GM18867 (cell line): ENCODE results near the gene NUCKS1.
A peak's percentile ranks its signal among the peaks of the same experiment; 100 is the strongest.

Experiments
- ATAC-seq: cut with Tn5 transposase; IDR thresholded peaks from one replicate; pipeline ENCODE4 v1.9.1; 2021; ENCODE audit warnings: mild to moderate bottlenecking, moderate library complexity; ENCODE audit not compliant: unreplicated experiment

The NUCKS1 gene

GRCh38 chr1:205772607-205773032 lies 22.6 kb upstream of the NUCKS1 start:
- no peak for ATAC-seq

DNA sequence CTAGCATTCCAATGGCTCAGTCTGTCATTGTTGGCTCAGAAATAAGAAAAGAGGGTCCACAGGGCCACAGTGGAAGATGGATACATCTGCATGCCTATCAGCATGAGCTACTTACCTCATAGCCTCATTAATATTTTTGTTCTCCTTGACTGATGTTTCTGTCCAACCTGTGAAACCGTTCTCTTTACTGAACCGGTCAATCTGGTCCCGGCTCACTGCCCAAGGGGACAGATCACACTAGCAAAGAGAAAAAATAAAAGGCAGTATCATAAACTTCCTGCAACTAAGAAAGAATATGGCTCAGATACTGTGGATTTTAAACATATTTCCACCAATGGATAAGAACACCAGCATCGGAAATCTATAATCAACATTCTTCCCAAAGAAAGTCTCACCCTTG lies 20.6 kb upstream of the NUCKS1 start:
- ATAC-seq: no peak

- ATAC-seq: no peak
Observed at GRCh38 chr1:205769641-205770365, 19.8 kb upstream of the NUCKS1 start.

- no peak for ATAC-seq
Observed at GRCh38 chr1:205767248-205767647, 17.3 kb upstream of the NUCKS1 start.

DNA sequence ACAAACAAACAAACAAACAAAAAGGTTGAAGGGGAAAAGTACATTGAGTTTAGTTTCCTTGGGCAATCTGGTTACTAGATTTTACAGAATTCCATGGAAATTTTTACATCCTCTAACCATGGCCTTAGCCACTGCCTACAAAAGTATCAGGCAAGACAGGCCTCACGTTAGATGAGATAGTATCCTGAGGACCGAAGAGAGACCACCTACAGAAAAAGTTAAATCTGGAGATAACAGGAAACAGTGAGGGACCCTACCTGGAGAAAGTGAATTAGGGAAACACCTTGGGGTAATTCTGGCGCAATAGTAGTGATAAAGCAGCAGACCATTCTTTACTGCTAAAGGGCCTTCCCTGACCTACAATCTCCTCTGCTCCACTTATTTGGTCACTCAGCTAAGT lies 16.6 kb upstream of the NUCKS1 start:
- no peak for ATAC-seq

- no peak for ATAC-seq
Observed at GRCh38 chr1:205766038-205766437, 16.1 kb upstream of the NUCKS1 start.

DNA sequence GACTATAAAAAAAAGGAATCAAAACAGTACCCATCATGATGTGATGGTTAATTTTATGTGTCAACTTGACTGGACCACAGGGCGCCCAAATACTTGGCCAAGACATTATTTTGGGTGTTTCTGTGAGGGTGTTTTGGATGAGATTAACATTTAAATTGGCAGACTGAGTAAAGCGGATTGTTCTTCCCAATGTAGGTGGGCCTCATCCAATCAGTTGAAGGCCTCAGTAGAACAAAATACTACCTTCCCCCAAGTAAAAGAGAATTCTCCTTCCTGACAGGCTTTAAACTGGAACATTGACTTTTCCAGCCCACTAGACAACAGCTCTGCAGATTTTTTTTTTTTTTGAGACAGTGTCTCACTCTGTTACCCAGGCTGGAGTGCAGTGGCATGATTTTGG lies 14.6 kb upstream of the NUCKS1 start:
- no peak for ATAC-seq

DNA sequence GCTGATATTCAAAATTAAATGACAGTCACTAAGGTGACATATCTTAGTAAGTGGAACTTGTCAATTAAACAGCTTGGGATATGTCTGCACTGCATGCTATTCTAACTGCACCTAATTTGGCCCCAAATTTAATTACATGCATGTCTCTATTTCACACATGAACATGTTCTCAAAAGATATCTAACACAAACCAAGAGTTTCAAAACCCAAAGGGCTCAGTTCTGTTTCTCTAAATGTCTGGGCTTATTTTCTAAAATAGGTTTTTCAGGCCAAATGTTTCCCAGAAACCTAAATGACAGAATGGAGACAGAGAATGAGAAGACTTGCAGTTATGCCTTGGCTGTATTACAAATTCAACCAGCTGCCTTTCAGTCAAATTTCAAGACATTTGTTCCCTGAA lies 14.0 kb upstream of the NUCKS1 start:
- ATAC-seq: no peak

DNA sequence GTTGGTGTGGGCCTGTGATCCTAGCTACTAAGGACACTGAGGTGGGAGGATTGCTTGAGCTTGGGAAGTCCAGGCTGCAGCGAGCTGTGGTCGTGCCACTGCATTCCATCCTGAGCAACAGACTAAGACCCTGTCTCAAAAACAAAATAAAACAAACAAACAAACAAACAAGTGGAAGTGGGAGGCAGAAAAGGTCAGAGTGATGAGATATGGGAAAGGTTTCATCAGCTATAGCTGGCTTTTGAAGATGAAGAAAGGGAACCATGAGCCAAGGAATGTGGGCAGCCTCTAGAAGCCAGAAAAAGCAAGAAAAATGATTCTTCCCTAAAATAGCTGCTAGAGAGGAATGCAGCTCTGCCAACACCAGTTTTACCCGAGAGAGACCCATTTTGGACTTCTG lies 10.6 kb upstream of the NUCKS1 start:
- no peak for ATAC-seq

DNA sequence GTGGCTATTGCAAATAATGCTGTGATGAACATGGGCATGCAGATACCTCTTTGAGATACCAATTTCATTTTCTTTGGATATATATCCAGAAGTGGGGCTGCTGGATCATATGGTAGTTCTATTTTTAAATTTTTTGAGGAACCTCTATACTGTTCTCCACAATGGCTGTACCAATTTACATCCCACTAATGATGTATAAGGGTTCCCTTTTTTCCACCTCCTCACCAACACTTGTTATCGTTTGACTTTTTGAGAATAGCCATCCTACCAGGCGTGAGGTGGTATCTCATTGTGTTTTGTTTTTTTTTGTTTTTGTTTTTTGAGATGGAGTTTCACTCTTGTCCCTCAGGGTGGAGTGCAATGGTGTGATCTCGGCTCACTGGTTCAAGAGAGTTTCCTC lies 6.6 kb upstream of the NUCKS1 start:
- ATAC-seq: no peak

- no peak for ATAC-seq
Observed at GRCh38 chr1:205754857-205755256, 4.9 kb upstream of the NUCKS1 start.

GRCh38 chr1:205751036-205751651 lies 1.2 kb upstream of the NUCKS1 start:
- ATAC-seq: no peak

DNA sequence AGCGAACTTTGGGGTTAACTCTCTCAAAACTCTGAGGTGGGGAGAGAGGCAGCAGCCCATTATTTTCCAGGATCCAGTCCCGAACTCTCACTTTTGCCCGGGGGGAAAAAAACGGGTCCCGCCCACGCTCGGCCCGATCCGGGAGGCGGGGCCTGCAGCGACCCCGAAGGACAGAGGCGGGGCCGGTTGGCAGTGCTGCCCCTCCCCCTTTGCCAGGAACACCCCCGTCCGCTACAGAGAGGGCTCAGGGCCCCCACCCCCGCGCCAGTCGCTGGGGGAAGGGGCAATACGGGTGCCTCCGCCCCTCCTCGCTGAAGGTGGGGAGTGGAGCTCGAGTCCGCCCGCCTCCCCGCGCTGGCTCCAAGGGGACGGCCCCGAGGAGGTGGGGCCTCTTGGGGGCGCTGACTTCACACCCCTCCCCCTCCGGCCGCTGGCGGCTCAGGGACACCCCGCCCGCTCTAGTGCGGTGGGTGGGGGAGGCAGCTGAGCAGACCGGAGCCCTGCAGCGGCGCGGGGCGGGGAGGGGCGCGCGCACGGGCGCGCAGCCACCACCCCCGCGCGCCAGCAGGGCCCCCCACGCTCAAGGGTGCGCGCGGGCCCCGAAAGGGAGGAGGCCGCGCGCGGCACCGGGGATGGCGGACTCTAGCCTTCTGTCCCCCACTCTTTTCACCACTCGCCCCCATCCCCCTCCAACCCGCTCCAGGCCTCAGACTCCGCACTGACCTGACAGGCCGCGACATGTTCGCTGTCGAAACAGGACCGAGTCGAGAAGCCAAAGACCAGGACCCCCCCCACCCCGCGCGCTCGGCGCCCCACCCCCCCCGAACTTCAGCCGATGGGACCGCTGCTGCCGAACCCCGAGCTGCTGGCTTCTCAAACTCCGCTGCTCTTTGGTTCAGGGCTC lies 496 bp downstream of the NUCKS1 start:
- ATAC-seq: peak; percentile 71

- peak; percentile 21 for ATAC-seq
Observed at GRCh38 chr1:205748403-205749233, 1.4 kb downstream of the NUCKS1 start.

DNA sequence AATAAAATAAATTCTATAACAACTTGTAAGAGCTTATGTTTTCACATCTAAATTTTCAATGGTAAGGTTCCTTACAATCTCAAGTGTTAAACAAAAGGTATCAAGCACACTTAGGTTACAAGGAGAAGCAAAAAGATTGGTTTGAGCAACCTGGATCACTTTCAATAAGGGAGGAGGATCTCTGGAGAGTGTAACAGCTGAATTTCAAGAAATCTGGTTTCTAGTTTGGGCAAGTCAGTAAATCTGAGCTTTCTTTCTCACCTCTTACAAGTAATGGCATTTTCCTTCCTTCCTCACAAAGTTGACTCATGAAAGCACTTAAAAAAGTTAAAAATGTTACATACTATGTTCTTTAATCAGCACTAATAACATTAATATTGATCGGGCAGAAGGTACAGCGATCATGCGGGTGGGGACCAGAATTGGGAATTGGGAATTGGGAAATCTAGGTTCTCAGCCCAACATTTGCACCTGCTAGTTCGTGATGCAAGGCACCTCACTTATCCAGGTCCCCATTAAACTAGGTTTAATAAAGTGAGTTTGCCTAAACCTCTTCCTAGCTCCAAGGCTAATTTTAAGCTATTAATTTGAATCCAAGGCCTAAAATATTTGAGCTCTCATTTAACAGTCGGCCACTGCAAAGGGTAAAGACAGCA lies 3.1 kb downstream of the NUCKS1 start:
- ATAC-seq: no peak

DNA sequence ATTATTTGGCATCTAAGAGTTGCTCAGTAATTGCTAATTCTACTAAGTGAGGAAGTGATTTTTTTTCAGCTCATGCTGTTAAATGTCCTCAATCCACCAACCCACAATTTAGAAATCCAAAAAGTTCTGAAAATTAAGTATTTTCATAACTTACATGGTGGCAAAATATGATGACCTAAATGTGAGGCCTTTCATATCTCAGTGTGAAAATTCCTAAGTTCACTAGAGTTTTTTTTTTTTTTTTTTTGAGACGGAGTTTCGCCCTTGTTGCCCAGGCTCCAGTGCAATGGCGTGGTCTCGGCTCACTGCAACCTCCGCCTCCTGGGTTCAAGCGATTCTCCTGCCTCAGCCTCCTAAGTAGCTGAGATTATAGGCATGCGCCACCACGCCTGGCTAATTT lies 5.6 kb downstream of the NUCKS1 start:
- ATAC-seq: no peak

GRCh38 chr1:205743977-205744376 lies 6.0 kb downstream of the NUCKS1 start:
- ATAC-seq: no peak

DNA sequence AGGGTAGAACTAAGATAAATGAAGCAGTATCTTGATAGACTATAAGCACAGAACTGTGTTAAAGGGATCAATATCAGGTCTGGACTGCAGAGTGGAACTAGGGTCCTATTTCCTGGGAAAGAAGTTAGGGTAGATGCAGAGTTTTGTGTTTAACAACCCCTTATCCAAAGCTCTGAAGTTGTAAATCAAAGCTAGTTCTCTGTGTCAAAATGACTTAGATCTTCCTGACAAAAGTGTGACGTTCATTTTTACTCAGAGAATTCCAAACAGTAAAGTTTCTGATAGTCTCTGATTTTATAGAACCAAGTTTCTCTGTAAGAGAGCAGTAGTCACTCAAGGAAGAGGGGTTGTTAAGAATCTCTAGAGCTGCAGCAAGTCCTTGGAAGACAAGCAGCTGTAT lies 8.3 kb downstream of the NUCKS1 start:
- no peak for ATAC-seq

DNA sequence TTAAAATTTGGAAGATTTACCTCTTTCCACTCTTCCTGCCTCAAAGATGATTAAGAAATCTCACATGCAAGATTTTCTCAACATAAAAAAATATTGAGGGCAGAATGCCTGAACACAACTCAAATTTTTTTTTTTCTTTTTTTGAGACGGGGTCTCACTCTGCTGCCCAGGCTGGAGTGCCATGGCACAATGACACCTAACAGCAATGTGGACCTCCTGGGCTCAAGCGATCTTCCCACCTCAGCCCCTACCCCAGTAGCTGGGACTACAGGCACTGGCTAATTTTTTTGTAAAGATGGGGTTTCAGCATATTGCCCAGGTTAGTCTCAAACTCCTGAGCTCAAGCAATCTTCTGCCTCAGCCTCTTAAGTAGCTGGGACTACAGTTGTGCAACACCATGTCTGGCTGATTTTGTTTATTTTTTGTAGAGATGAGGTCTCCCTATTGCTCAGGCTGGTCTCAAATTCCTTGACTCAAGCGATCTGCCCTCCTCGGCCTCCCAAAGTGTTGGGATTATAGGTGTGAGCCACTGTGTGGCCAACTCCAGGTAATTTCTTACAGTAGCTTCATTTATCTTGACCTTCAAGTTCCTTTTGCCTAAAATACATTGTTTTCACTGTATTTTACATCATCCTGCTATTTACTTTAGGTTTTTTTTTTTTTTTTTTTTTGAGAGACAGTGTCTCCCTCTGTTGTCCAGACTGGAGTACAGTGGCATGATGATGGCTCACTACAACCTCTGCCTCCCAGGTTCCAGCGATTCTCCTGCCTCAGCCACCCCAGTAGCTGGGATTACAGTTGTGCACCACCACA lies 10.4 kb downstream of the NUCKS1 start:
- no peak for ATAC-seq

GRCh38 chr1:205735218-205735617 lies 14.8 kb downstream of the NUCKS1 start:
- no peak for ATAC-seq
